ENCODE measurements around the gene GBA2.

DNA sequence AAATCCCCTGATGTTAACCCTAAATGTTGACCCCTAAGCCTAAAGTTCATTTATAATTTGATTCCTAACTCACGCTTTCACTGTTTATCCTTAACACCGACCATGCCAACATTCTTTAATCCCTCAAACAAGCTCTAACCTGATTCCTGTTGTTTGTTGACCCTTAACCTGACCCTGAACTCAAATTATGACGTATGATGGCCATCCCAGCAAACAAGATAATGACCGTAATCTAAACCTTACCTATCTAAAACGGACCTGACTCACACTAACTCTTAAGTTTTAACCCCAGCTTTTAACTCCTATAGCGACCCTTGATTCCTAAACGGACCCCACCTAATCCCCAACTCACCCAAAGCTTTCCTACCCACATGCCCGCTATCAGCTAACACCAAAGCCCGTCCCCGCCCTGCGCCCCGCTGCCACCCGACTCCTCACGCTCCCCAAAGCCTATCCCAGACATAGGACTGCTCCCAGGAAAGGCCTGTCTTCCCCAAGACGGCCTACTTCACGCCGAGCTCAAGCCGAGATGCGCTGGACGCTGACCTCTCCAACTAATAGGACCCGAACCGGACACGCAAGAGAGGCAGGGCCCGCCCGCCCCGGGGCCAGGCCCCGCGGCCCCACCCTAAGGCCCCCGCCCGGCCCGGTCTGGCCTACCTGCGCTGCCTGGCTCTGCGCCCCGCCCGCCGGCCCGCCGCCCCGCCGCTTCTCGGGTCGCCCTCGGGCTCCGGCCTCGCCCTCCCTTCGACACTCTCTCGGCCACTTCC, 17.4 kb downstream of the GBA2 start:
- TF ChIP-seq EZH2 (IDR thresholded peaks at IDR 0.05) (no peak), POLR2AphosphoS5 (IDR thresholded peaks at IDR 0.05; ENCODE audit: borderline replicate concordance, low read depth, low read length) (no peak)

Measured in SK-N-MC (cell line).